HG02678 (cell line): ENCODE data around the gene ARTN.
A peak's percentile ranks its signal among the peaks of the same experiment; 100 is the strongest.

ENCODE experiments used
- ATAC-seq: cut with Tn5 transposase; IDR thresholded peaks from one replicate; pipeline ENCODE4 v1.9.1; 2021; ENCODE audit warnings: mild to moderate bottlenecking, moderate library complexity; ENCODE audit not compliant: unreplicated experiment

Gene ARTN

GRCh38 chr1:43969416-43969745, 35.8 kb downstream of the ARTN start:
- ATAC-seq = no peak

- peak; percentile 85 for ATAC-seq
These were observed 36.3 kb downstream of the ARTN start, which contains the start of gene DPH2 for GRCh38 chr1:43969746-43970466. TSS of gene DPH2 (plus strand) at chr1:43970010. CDS start at chr1:43970176, 166 bp downstream.

GRCh38 chr1:43970502-43970901, 36.9 kb downstream of the ARTN start:
- no peak for ATAC-seq

GRCh38 chr1:43970911-43971310, 37.3 kb downstream of the ARTN start:
- ATAC-seq = no peak

- ATAC-seq = no peak
These were observed 37.9 kb downstream of the ARTN start for GRCh38 chr1:43971336-43971980.

GRCh38 chr1:43973981-43974442, 40.4 kb downstream of the ARTN start:
- no peak for ATAC-seq

- ATAC-seq = peak; percentile 68
These were observed 41.0 kb downstream of the ARTN start, which contains the start of gene ATP6V0B for GRCh38 chr1:43974443-43975248. TSS of gene ATP6V0B (plus strand) at chr1:43974960. CDS start at chr1:43975041, 81 bp downstream.

- no peak for ATAC-seq
These were observed 41.8 kb downstream of the ARTN start for GRCh38 chr1:43975249-43975961.

GRCh38 chr1:43976045-43976444, 42.4 kb downstream of the ARTN start:
- no peak for ATAC-seq

GRCh38 chr1:43976890-43977289, 43.3 kb downstream of the ARTN start:
- ATAC-seq = no peak

GRCh38 chr1:43977376-43978263, 44.0 kb downstream of the ARTN start:
- no peak for ATAC-seq

GRCh38 chr1:43978264-43978550, 44.6 kb downstream of the ARTN start:
- no peak for ATAC-seq

GRCh38 chr1:43978551-43979260, 45.1 kb downstream of the ARTN start, which contains the start of gene B4GALT2:
TSS of gene B4GALT2 (plus strand) at chr1:43979210. CDS start at chr1:43981161, 1,951 bp downstream.
- no peak for ATAC-seq

GRCh38 chr1:43979261-43979527, 45.6 kb downstream of the ARTN start:
- ATAC-seq = no peak

GRCh38 chr1:43979528-43980254, 46.1 kb downstream of the ARTN start:
- ATAC-seq = no peak

- ATAC-seq = no peak
These were observed 46.9 kb downstream of the ARTN start for GRCh38 chr1:43980255-43981134.

GRCh38 chr1:43981135-43981491, 47.5 kb downstream of the ARTN start:
- ATAC-seq = no peak

- no peak for ATAC-seq
These were observed 48.0 kb downstream of the ARTN start for GRCh38 chr1:43981636-43982035.
